IMR-90 (cell line): Measurements from ENCODE around the gene PPP1R16B. TPM values are rescaled to one million over a fixed set of nuclear protein-coding genes. Genes with fewer than 3 reads are reported as not detected.

Experiments
- ATAC-seq: fragments of 200-7000 bp; cut with Tn5 transposase; 2 replicates; pipeline ENCODE4 v1.9.1; 2020; ENCODE audit warnings: low read depth, mild to moderate bottlenecking, moderate library complexity
- BruUV-seq: library from RNA; stranded (reverse); fragments of 400-500 nt; replicated peaks from 2 replicates; lab custom pipeline; 2021; lab: Mats Ljungman, UMichigan
- CTCF ChIA-PET: fragments of 300-600 bp; formaldehyde crosslinking; extraction: SDS; loops from one replicate; lab custom pipeline; 2021; ENCODE audit warnings: antibody characterized with exemption; lab: Yijun Ruan, JAX
- POLR2A ChIA-PET: fragments of 300-600 bp; sonication (Branson Sonifier 250); formaldehyde crosslinking; loops from one replicate; lab custom pipeline; 2022; ENCODE audit warnings: antibody characterized with exemption; ENCODE audit not compliant: unreplicated experiment; lab: Charles Lee
- DNase-seq: peaks from one replicate; pipeline ENCODE4 v3.0.0; 2013
- H2AFZ ChIP-seq: replicated peaks from 2 replicates; pipeline ENCODE3; 2013; ENCODE audit warnings: low read length, mild to moderate bottlenecking; ENCODE audit not compliant: poor library complexity
- H2AK5ac ChIP-seq: 2 replicates; pipeline ENCODE4 v1.6.1; 2013; ENCODE audit warnings: low read depth, low read length, inconsistent platforms
- H2AK9ac ChIP-seq: replicated peaks from 2 replicates; pipeline ENCODE3; 2013; ENCODE audit warnings: mild to moderate bottlenecking, low read depth, low read length, moderate library complexity; ENCODE audit not compliant: poor library complexity
- H2BK120ac ChIP-seq: 2 replicates; pipeline ENCODE4 v1.6.1; 2013; ENCODE audit warnings: low read depth, low read length, inconsistent platforms
- H2BK15ac ChIP-seq: 3 replicates; pipeline ENCODE4 v1.6.1; 2013; ENCODE audit warnings: low read depth, low read length, inconsistent platforms
- H2BK20ac ChIP-seq: 2 replicates; pipeline ENCODE4 v1.6.1; 2013; ENCODE audit warnings: low read depth, mild to moderate bottlenecking, inconsistent platforms, low read length, moderate library complexity
- H2BK5ac ChIP-seq: 2 replicates; pipeline ENCODE4 v1.6.1; 2013; ENCODE audit warnings: mild to moderate bottlenecking, low read depth, low read length, inconsistent platforms; ENCODE audit not compliant: poor library complexity, severe bottlenecking
- H3K14ac ChIP-seq: replicated peaks from 2 replicates; pipeline ENCODE4 v1.6.1; 2013; ENCODE audit warnings: low read depth, low read length, inconsistent platforms
- H3K18ac ChIP-seq: 2 replicates; pipeline ENCODE4 v1.6.1; 2013; ENCODE audit warnings: low read depth, low read length, control low read depth
- H3K23ac ChIP-seq: 2 replicates; pipeline ENCODE4 v1.6.1; 2013; ENCODE audit warnings: low read depth, low read length, inconsistent platforms
- H3K27ac ChIP-seq: 2 replicates; pipeline ENCODE4 v1.5.1; 2013; ENCODE audit warnings: mild to moderate bottlenecking, control low read depth, low read length; ENCODE audit not compliant: insufficient read depth
- H3K27me3 ChIP-seq: 2 replicates; pipeline ENCODE4 v1.6.1; 2013; ENCODE audit warnings: low read length; ENCODE audit not compliant: control insufficient read depth, insufficient read depth
- H3K36me3 ChIP-seq: 2 replicates; pipeline ENCODE4 v1.6.1; 2013; ENCODE audit warnings: low read length, mixed read lengths; ENCODE audit not compliant: control insufficient read depth, insufficient read depth
- H3K4ac ChIP-seq: 2 replicates; pipeline ENCODE4 v1.6.1; 2013; ENCODE audit warnings: low read depth, low read length, inconsistent platforms
- H3K4me1 ChIP-seq: 2 replicates; pipeline ENCODE4 v1.6.1; 2013; ENCODE audit warnings: low read length, mixed read lengths; ENCODE audit not compliant: control insufficient read depth, insufficient read depth
- H3K4me2 ChIP-seq: 2 replicates; pipeline ENCODE4 v1.6.1; 2013; ENCODE audit warnings: low read depth, mild to moderate bottlenecking, control low read depth, low read length, moderate library complexity
- H3K4me3 ChIP-seq: 2 replicates; pipeline ENCODE4 v1.5.1; 2013; ENCODE audit warnings: low read depth, mild to moderate bottlenecking, control low read depth, low read length, moderate library complexity; ENCODE audit not compliant: insufficient read depth
- H3K56ac ChIP-seq: 2 replicates; pipeline ENCODE4 v1.6.1; 2013; ENCODE audit warnings: low read length, inconsistent platforms; ENCODE audit not compliant: insufficient read depth; ENCODE audit errors: extremely low read depth
- H3K79me1 ChIP-seq, 2 experiments: 2 replicates each; pipeline ENCODE4 v1.6.1; 2013; ENCODE audit warnings: low read length in 2 of 2, inconsistent platforms in 1 of 2, low read depth in 1 of 2
- H3K9ac ChIP-seq: 2 replicates; pipeline ENCODE4 v1.6.1; 2013; ENCODE audit warnings: low read depth, low read length, control low read depth
- H3K9me1 ChIP-seq: 2 replicates; pipeline ENCODE4 v1.6.1; 2013; ENCODE audit warnings: low read length, inconsistent platforms; ENCODE audit not compliant: insufficient read depth
- H3K9me3 ChIP-seq: 2 replicates; pipeline ENCODE4 v1.6.1; 2013; ENCODE audit warnings: low read length; ENCODE audit not compliant: control insufficient read depth, insufficient read depth
- H4K20me1 ChIP-seq: 2 replicates; pipeline ENCODE4 v1.6.1; 2013; ENCODE audit warnings: low read length, inconsistent platforms; ENCODE audit not compliant: insufficient read depth
- H4K5ac ChIP-seq: 2 replicates; pipeline ENCODE4 v1.6.1; 2013; ENCODE audit warnings: mild to moderate bottlenecking, low read depth, low read length, control low read depth
- H4K8ac ChIP-seq, 2 experiments: 2 replicates each; pipeline ENCODE4 v1.6.1; 2013; ENCODE audit warnings: low read depth in 2 of 2, low read length in 2 of 2, control low read depth in 1 of 2, inconsistent platforms in 1 of 2
- H4K91ac ChIP-seq: 2 replicates; pipeline ENCODE4 v1.6.1; 2013; ENCODE audit warnings: low read depth, low read length, inconsistent platforms; ENCODE audit not compliant: insufficient read depth
- CEBPB ChIP-seq: IDR thresholded peaks from 2 replicates; pipeline ENCODE4 v1.6.1; 2012; ENCODE audit warnings: low read depth, low read length, improper control_type of control experiment
- CHD1 ChIP-seq: IDR thresholded peaks from 2 replicates; pipeline ENCODE4 v1.6.1; 2012; ENCODE audit warnings: low read depth, low read length, improper control_type of control experiment
- MAZ ChIP-seq: IDR thresholded peaks from 2 replicates; pipeline ENCODE4 v1.6.1; 2012; ENCODE audit warnings: low read depth, mild to moderate bottlenecking, low read length, improper control_type of control experiment, moderate library complexity, borderline replicate concordance
- MXI1 ChIP-seq: IDR thresholded peaks from 2 replicates; pipeline ENCODE4 v1.6.1; 2012; ENCODE audit warnings: low read depth, mild to moderate bottlenecking, low read length, moderate library complexity, borderline replicate concordance
- NFE2L2 ChIP-seq: fragments of 150-350 bp; IDR thresholded peaks from 2 replicates; pipeline ENCODE4 v1.6.1; 2016; ENCODE audit warnings: low read depth, mild to moderate bottlenecking, low read length
- POLR2A ChIP-seq: IDR thresholded peaks from 2 replicates; pipeline ENCODE4 v1.6.1; 2012; ENCODE audit warnings: mild to moderate bottlenecking, low read depth, low read length
- RFX5 ChIP-seq: IDR thresholded peaks from 2 replicates; pipeline ENCODE4 v1.8.0; 2012; ENCODE audit warnings: low read depth, mild to moderate bottlenecking, low read length, moderate library complexity
- WGBS, 2 experiments: methylation state at CpG; one replicate each; pipeline versions ENCODE4 v1.1.5 to v1.1.7; 2013; ENCODE audit warnings: missing lambda C conversion rate in 2 of 2; ENCODE audit not compliant: insufficient read length in 1 of 2; ENCODE audit errors: extremely low coverage in 2 of 2; 5-methylcytosine and 5-hydroxymethylcytosine counted together
- dilution Hi-C: fragments of 300-500 bp; cut with HindIII; formaldehyde crosslinking; loops from one replicate; pipeline ENCODE4 v1.14.3; 2018; ENCODE audit warnings: low sequenced_read_pairs; ENCODE audit not compliant: unreplicated experiment
- in situ Hi-C: fragments of 300-500 bp; cut with MboI; formaldehyde crosslinking; loops from 3 replicates; pipeline ENCODE4 v1.14.3; 2019; ENCODE audit warnings: low sequenced_read_pairs, inconsistent platforms, mixed read lengths
- intact Hi-C: fragments of 100-400 bp; cut with micrococcal nuclease; formaldehyde crosslinking; loops from 2 replicates; pipeline ENCODE4 v1.10.0; 2022
- polyA plus RNA-seq, 3 experiments: library from polyadenylated mRNA; depleted of rRNA; stranded (reverse); fragments of >200 nt; gene quantifications; 2 replicates each; pipeline ENCODE4 v1.2.3, GENCODE V29; 2012; ENCODE audit warnings: low replicate concordance in 1 of 3
- total RNA-seq: library from RNA; depleted of rRNA; stranded (reverse); fragments of >200 nt; gene quantifications from 2 replicates; pipeline ENCODE4 v1.2.3, GENCODE V29; 2012
- TF ChIP-seq, protein P1 (sequence below): conservative IDR thresholded peaks from 2 replicates; pipeline ENCODE4 v1.5.1; 2012; ENCODE audit warnings: mild to moderate bottlenecking, low read depth, low read length, improper control_type of control experiment
- TF ChIP-seq, protein P2 (sequence below): fragments of 150-350 bp; IDR thresholded peaks from 2 replicates; pipeline ENCODE4 v1.6.1; 2017; ENCODE audit warnings: mild to moderate bottlenecking, antibody characterized with exemption, low read length, low read depth
- TF ChIP-seq, protein P3 (sequence below): fragments of 150-350 bp; IDR thresholded peaks from 2 replicates; pipeline ENCODE4 v1.6.1; 2016; ENCODE audit warnings: low read depth, mild to moderate bottlenecking, low read length, moderate library complexity, borderline replicate concordance

PPP1R16B gene
- total and polyA plus RNA-seq, 2 of the 4 experiments (the other 2 are of a cell fraction), result not detected

DNA sequence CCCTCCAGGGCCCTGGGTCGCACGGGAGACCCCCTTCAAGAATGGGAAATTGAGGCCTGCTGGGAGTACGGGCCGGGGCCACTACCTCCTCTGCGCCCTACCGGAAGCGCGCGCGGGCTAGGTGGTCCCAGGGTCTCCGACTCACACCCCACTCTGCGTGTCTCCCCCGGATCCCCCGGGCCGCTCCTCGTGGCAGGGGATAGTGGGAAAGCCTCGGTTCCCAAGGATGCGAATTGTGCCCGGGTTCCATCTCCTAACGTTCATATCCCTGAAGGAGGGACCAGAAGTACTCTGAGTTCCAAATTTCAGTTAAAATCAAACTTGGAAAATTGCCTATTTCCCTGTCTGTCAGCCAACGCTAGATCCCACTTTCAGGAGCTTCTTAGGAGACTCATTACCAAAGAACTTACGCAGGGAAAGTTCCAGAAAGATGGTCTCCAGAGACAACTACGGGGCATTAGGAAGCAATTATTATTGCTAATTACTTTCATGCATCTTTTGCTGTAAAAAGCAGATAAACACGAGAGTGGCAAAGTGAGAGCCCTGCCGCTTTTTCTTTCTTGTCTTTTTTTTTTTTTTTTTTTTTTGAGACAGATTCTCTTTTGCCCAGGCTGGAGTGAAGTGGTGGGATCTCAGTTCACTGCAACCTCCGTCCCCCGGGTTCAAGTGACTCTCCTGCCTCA is 121.6 kb downstream of the PPP1R16B start:
- H3K9me1 ChIP-seq, result peaks cover 8% of the 10 kb centered on the region; the same call in 1 of the 2 replicates
- H2BK15ac ChIP-seq, result no peak overlapping the region
- dilution Hi-C loops (no loop called here), intact Hi-C loops (loop anchor here (1.0 kb wide), 3 partner anchors 35 to 281 kb away; partner anchors contain the start of gene DHX35), in situ Hi-C loops (loop anchor here (10.0 kb wide), 1 partner anchor 118 kb away; no protein-coding TSS in a partner anchor)
- H4K91ac ChIP-seq, result no peak overlapping the region; the same call in 1 of the 2 replicates
- TF ChIP-seq, protein P1, sequence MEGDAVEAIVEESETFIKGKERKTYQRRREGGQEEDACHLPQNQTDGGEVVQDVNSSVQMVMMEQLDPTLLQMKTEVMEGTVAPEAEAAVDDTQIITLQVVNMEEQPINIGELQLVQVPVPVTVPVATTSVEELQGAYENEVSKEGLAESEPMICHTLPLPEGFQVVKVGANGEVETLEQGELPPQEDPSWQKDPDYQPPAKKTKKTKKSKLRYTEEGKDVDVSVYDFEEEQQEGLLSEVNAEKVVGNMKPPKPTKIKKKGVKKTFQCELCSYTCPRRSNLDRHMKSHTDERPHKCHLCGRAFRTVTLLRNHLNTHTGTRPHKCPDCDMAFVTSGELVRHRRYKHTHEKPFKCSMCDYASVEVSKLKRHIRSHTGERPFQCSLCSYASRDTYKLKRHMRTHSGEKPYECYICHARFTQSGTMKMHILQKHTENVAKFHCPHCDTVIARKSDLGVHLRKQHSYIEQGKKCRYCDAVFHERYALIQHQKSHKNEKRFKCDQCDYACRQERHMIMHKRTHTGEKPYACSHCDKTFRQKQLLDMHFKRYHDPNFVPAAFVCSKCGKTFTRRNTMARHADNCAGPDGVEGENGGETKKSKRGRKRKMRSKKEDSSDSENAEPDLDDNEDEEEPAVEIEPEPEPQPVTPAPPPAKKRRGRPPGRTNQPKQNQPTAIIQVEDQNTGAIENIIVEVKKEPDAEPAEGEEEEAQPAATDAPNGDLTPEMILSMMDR, result no peak
- TF ChIP-seq MXI1 (no peak), CEBPB (no peak), MAZ (no peak), POLR2A (no peak), NFE2L2 (no peak), CHD1 (no peak), RFX5 (no peak)
- TF ChIP-seq, protein P2, sequence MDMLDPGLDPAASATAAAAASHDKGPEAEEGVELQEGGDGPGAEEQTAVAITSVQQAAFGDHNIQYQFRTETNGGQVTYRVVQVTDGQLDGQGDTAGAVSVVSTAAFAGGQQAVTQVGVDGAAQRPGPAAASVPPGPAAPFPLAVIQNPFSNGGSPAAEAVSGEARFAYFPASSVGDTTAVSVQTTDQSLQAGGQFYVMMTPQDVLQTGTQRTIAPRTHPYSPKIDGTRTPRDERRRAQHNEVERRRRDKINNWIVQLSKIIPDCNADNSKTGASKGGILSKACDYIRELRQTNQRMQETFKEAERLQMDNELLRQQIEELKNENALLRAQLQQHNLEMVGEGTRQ, result no peak
- TF ChIP-seq, protein P3, sequence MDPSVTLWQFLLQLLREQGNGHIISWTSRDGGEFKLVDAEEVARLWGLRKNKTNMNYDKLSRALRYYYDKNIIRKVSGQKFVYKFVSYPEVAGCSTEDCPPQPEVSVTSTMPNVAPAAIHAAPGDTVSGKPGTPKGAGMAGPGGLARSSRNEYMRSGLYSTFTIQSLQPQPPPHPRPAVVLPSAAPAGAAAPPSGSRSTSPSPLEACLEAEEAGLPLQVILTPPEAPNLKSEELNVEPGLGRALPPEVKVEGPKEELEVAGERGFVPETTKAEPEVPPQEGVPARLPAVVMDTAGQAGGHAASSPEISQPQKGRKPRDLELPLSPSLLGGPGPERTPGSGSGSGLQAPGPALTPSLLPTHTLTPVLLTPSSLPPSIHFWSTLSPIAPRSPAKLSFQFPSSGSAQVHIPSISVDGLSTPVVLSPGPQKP, result no peak
- ATAC-seq, result no peak
- no peak overlapping the region for H3K18ac ChIP-seq
- H4K8ac ChIP-seq, result peak overlapping the region in 1 of 2 experiments; percentile 5; a peak in 2 of 4 replicates
- H2BK20ac ChIP-seq, result no peak overlapping the region
- H2AK5ac ChIP-seq, result no peak overlapping the region
- peak overlapping the region; percentile 71 for H3K56ac ChIP-seq
- peaks cover 5% of the 10 kb centered on the region for H3K4me1 ChIP-seq
- H3K79me1 ChIP-seq, result peaks cover 4 to 32% of the 10 kb centered on the region in 2 experiments; a peak in 2 of 4 replicates
- no TSS peak for BruUV-seq
- H4K5ac ChIP-seq, result no peak overlapping the region
- ChIA-PET CTCF (interaction anchor here (0.9 to 1.4 kb wide), 3 partner anchors 35 to 121 kb away, joined by 4 to 5 read pairs (median 4); partner anchors contain the start of gene DHX35), POLR2A (no interaction called here)
- H3K36me3 ChIP-seq, result no peaks in the 10 kb centered on the region
- H3K27ac ChIP-seq, result peak overlapping the region; percentile 12; the same call in 1 of the 2 replicates
- peak; percentile 36 for DNase-seq
- no peak overlapping the region for H2BK120ac ChIP-seq
- peaks cover 5% of the 10 kb centered on the region; the same call in 1 of the 2 replicates for H4K20me1 ChIP-seq
- peak overlapping the region; percentile 72 for H3K14ac ChIP-seq
- WGBS, 2 experiments, result 1% methylated on average over 9 of the region's 27 CpGs; no CpG with 5 or more reads in 1 of the 2 experiments
- H2AFZ ChIP-seq, result peak overlapping the region; percentile 97
- H2AK9ac ChIP-seq, result peak overlapping the region; percentile 92
- peak overlapping the region; percentile 73 for H3K9ac ChIP-seq
- peak overlapping the region; percentile 9 for H2BK5ac ChIP-seq
- 0 out of 2 replicates have a peak, but pooled peaks cover 1% of the 10 kb centered on the region for H3K27me3 ChIP-seq
- H3K4me2 ChIP-seq, result peak overlapping the region; percentile 87
- H3K9me3 ChIP-seq, result no peaks in the 10 kb centered on the region
- peak overlapping the region; percentile 87 for H3K23ac ChIP-seq
- H3K4ac ChIP-seq, result peak overlapping the region; percentile 16; the same call in 1 of the 2 replicates
- peak overlapping the region; percentile 66 for H3K4me3 ChIP-seq
